H4 (cell line): ENCODE results near the gene PHACTR2. TPM values are rescaled to one million over a fixed set of nuclear protein-coding genes. Genes with fewer than 3 reads are reported as not detected.
A peak's percentile ranks its signal among the peaks of the same experiment; 100 is the strongest.
"Not testable (repeated sequence)": the region's sequence is repeated elsewhere in the genome, so short reads cannot be mapped to it uniquely, and the experiment has no call there.

ENCODE experiments used
- DNase-seq: peaks from one replicate; pipeline ENCODE4 v3.0.0-alpha.2; 2015; ENCODE audit warnings: low spot score
- total RNA-seq: library from RNA; depleted of rRNA; stranded (reverse); fragments of >200 nt; shearing (Covaris generic); gene quantifications from 2 replicates; pipeline ENCODE4 v1.2.3, GENCODE V29; 2014; rRNA removed

The PHACTR2 gene
- 22.4 and 24.4 TPM in 2 replicates for total RNA-seq

- peak; percentile 39 for DNase-seq
These were observed at the start of gene PHACTR2 for GRCh38 chr6:143677891-143678791. PHACTR2 (plus strand) TSS chr6:143677965; CDS start chr6:143678164, 199 bp downstream.

GRCh38 chr6:143629104-143630080, 48.4 kb upstream of the PHACTR2 start:
- DNase-seq = peak; percentile 28

- not testable (repeated sequence) for DNase-seq
These were observed 46.6 kb upstream of the PHACTR2 start for GRCh38 chr6:143631196-143631595.

- no peak for DNase-seq
These were observed 44.9 kb upstream of the PHACTR2 start for GRCh38 chr6:143632894-143633293.

GRCh38 chr6:143634486-143634885, 43.3 kb upstream of the PHACTR2 start:
- DNase-seq = no peak

- DNase-seq = no peak
These were observed 40.1 kb upstream of the PHACTR2 start for GRCh38 chr6:143637691-143638090.

GRCh38 chr6:143642403-143642802, 35.4 kb upstream of the PHACTR2 start:
- no peak for DNase-seq

GRCh38 chr6:143647191-143647590, 30.6 kb upstream of the PHACTR2 start:
- no peak for DNase-seq

GRCh38 chr6:143647732-143648131, 30.0 kb upstream of the PHACTR2 start:
- DNase-seq = no peak

GRCh38 chr6:143649319-143649718, 28.4 kb upstream of the PHACTR2 start:
- not testable (repeated sequence) for DNase-seq

GRCh38 chr6:143651328-143651727, 26.4 kb upstream of the PHACTR2 start:
- not testable (repeated sequence) for DNase-seq

GRCh38 chr6:143652841-143653331, 24.9 kb upstream of the PHACTR2 start:
- no peak for DNase-seq

- no peak for DNase-seq
These were observed 22.2 kb upstream of the PHACTR2 start for GRCh38 chr6:143655541-143655940.

GRCh38 chr6:143656026-143656425, 21.7 kb upstream of the PHACTR2 start:
- no peak for DNase-seq

- DNase-seq = no peak
These were observed 20.0 kb upstream of the PHACTR2 start for GRCh38 chr6:143657809-143658208.

GRCh38 chr6:143660170-143660569, 17.6 kb upstream of the PHACTR2 start:
- not testable (repeated sequence) for DNase-seq

GRCh38 chr6:143664171-143664570, 13.6 kb upstream of the PHACTR2 start:
- no peak for DNase-seq

- not testable (repeated sequence) for DNase-seq
These were observed 11.8 kb upstream of the PHACTR2 start for GRCh38 chr6:143666007-143666406.

GRCh38 chr6:143669483-143669882, 8.3 kb upstream of the PHACTR2 start:
- not testable (repeated sequence) for DNase-seq

GRCh38 chr6:143673669-143674068, 4.1 kb upstream of the PHACTR2 start:
- DNase-seq = peak; percentile 34

GRCh38 chr6:143674483-143675381, 3.0 kb upstream of the PHACTR2 start:
- no peak for DNase-seq
